GM12878 (cell line): Measurements from ENCODE around the gene E2F2. TPM values are rescaled to one million over a fixed set of nuclear protein-coding genes. Genes with fewer than 3 reads are reported as not detected.

Source experiments
- ATAC-seq: fragments of 200-7000 bp; cut with Tn5 transposase; 3 replicates; pipeline ENCODE4 v1.9.1; 2020; ENCODE audit warnings: mild to moderate bottlenecking, moderate library complexity
- BruUV-seq: library from RNA; stranded (reverse); fragments of 400-500 nt; replicated peaks from 2 replicates; lab custom pipeline; 2021; lab: Mats Ljungman, UMichigan
- CTCF ChIA-PET: fragments of 300-600 bp; sonication (Branson Sonifier 250); formaldehyde crosslinking; extraction: SDS; loops from one replicate; lab custom pipeline; 2021; ENCODE audit warnings: inconsistent platforms; lab: Yijun Ruan, JAX
- POLR2A ChIA-PET: fragments of 350-600 bp; formaldehyde crosslinking; extraction: SDS; loops from one replicate; lab custom pipeline; 2021; ENCODE audit warnings: inconsistent platforms; lab: Charles Lee
- RAD21 ChIA-PET: fragments of 300-600 bp; sonication (Branson Sonifier 250); formaldehyde crosslinking; loops from one replicate; lab custom pipeline; 2023; ENCODE audit warnings: antibody characterized with exemption; ENCODE audit not compliant: unreplicated experiment; lab: Charles Lee
- SMC1A ChIA-PET: fragments of 300-600 bp; sonication (Branson Sonifier 250); formaldehyde crosslinking; loops from one replicate; lab custom pipeline; 2023; ENCODE audit not compliant: unreplicated experiment, uncharacterized antibody; lab: Charles Lee
- DNase-seq: peaks from one replicate; pipeline ENCODE4 v3.0.0-alpha.2; 2011; ENCODE audit warnings: low read depth, low spot score
- FAIRE-seq: peaks from 3 replicates; lab custom pipeline; 2011; peaks lifted over from hg19 to GRCh38; lab: Jason Lieb, UNC
- H2AFZ ChIP-seq: 2 replicates; pipeline ENCODE4 v1.6.0; 2011; ENCODE audit warnings: low read depth, low read length, control low read depth; ENCODE audit not compliant: control insufficient read depth
- H3K27ac ChIP-seq: 2 replicates; pipeline ENCODE4 v1.5.1; 2011; ENCODE audit warnings: control low read depth; ENCODE audit not compliant: control insufficient read depth, insufficient read depth
- H3K27me3 ChIP-seq, 2 experiments: replicated peaks in 1 of 2; 2 replicates each; pipeline versions ENCODE4 v1.6.0 to v1.6.1; 2011; ENCODE audit warnings: low read length in 1 of 2; ENCODE audit not compliant: control insufficient read depth in 2 of 2, insufficient read depth in 2 of 2
- H3K36me3 ChIP-seq, 2 experiments: 2 replicates each; pipeline ENCODE4 v1.5.1; 2011; ENCODE audit warnings: low read length in 1 of 2; ENCODE audit not compliant: control insufficient read depth in 2 of 2, insufficient read depth in 2 of 2
- H3K4me1 ChIP-seq: 2 replicates; pipeline ENCODE4 v1.6.1; 2011; ENCODE audit warnings: mild to moderate bottlenecking, low read length, moderate library complexity, mixed read lengths; ENCODE audit not compliant: control insufficient read depth, insufficient read depth
- H3K4me2 ChIP-seq: 2 replicates; pipeline ENCODE4 v1.6.0; 2011; ENCODE audit warnings: control low read depth; ENCODE audit not compliant: control insufficient read depth, insufficient read depth
- H3K4me3 ChIP-seq: fragments of 200-600 bp; sonication (generic); 2 replicates; pipeline ENCODE4 v1.5.1; 2016
- H3K79me2 ChIP-seq: 2 replicates; pipeline ENCODE4 v1.6.0; 2011; ENCODE audit warnings: low read length; ENCODE audit not compliant: control insufficient read depth, insufficient read depth
- H3K9ac ChIP-seq: 2 replicates; pipeline ENCODE4 v1.8.0; 2011; ENCODE audit warnings: low read length, control low read depth, mixed read lengths; ENCODE audit not compliant: control insufficient read depth, insufficient read depth
- H3K9me3 ChIP-seq: replicated peaks from 3 replicates; pipeline ENCODE4 v1.5.1; 2011; ENCODE audit warnings: mild to moderate bottlenecking, low read length; ENCODE audit not compliant: control insufficient read depth, insufficient read depth
- H4K20me1 ChIP-seq: 2 replicates; pipeline ENCODE4 v1.6.0; 2011; ENCODE audit not compliant: control insufficient read depth, insufficient read depth
- BHLHE40 ChIP-seq, 2 experiments: fragments of 450-650 bp in 1 of 2; IDR thresholded peaks; 2 replicates each; pipeline ENCODE4 v1.6.1; 2011 to 2017; ENCODE audit warnings: low read depth in 2 of 2, borderline replicate concordance in 1 of 2, improper control_type of control experiment in 1 of 2, low read length in 1 of 2, mild to moderate bottlenecking in 1 of 2
- EZH2 ChIP-seq: IDR thresholded peaks from 2 replicates; pipeline ENCODE4 v1.6.1; 2012; ENCODE audit warnings: low read depth, mild to moderate bottlenecking, control low read depth, inconsistent platforms, low read length, borderline replicate concordance; ENCODE audit not compliant: control insufficient read depth
- JUND ChIP-seq: IDR thresholded peaks from 2 replicates; pipeline ENCODE4 v1.6.1; 2012; ENCODE audit warnings: low read depth, mild to moderate bottlenecking, low read length, improper control_type of control experiment, moderate library complexity
- MEF2A ChIP-seq: IDR thresholded peaks from 2 replicates; pipeline ENCODE4 v1.6.1; 2011; ENCODE audit warnings: low read depth, mild to moderate bottlenecking, low read length, moderate library complexity; ENCODE audit not compliant: insufficient read depth
- MYC ChIP-seq: IDR thresholded peaks from 2 replicates; pipeline ENCODE4 v1.6.1; 2011; ENCODE audit warnings: mild to moderate bottlenecking, low read length, moderate library complexity, inconsistent platforms; ENCODE audit not compliant: insufficient read depth, insufficient replicate concordance, insufficient read length, severe bottlenecking
- RUNX3 ChIP-seq: IDR thresholded peaks from 2 replicates; pipeline ENCODE4 v1.6.1; 2012; ENCODE audit warnings: low read length, inconsistent platforms
- ZBED1 ChIP-seq: IDR thresholded peaks from 2 replicates; pipeline ENCODE4 v1.6.1; 2016; ENCODE audit warnings: borderline replicate concordance
- WGBS: methylation state at CpG from one replicate; pipeline ENCODE4 v1.1.6; 2016; ENCODE audit warnings: low lambda C conversion rate; ENCODE audit not compliant: insufficient replicate concordance, insufficient coverage; ENCODE audit errors: missing lambda C conversion rate; 5-methylcytosine and 5-hydroxymethylcytosine counted together
- in situ Hi-C: fragments of 300-500 bp; cut with MboI; formaldehyde crosslinking; loops from 9 replicates; pipeline ENCODE4 v1.14.3; 2018; ENCODE audit warnings: mixed read lengths
- intact Hi-C: fragments of 100-400 bp; cut with micrococcal nuclease; formaldehyde crosslinking; loops from one replicate; pipeline ENCODE4 v1.14.2; 2022; ENCODE audit not compliant: unreplicated experiment
- polyA plus RNA-seq, 11 experiments: library from polyadenylated mRNA; depleted of rRNA in 4 of 11; unstranded in 6 of 11; stranded (reverse) in 5 of 11; fragments of >200 nt; fragmentation: Nextera tagmentation in 4 of 11; fragmentation: Illumina TruSeq in 1 of 11; extraction: Ambion mirVana in 4 of 11; extraction: Trizol in 1 of 11; gene quantifications; 1 replicate in 1 of 11; 2 replicates in 10 of 11; pipeline versions ENCODE4 v1.2.1 to v1.2.3, GENCODE V29; 2011 to 2016; ENCODE audit warnings: inconsistent platforms in 2 of 11, missing spikeins in 2 of 11, low read depth in 1 of 11
- total RNA-seq, 4 experiments: library from RNA; depleted of rRNA in 3 of 4; stranded (reverse); fragments of >200 nt in 3 of 4; fragmentation: Illumina TruSeq in 1 of 4; extraction: Trizol in 1 of 4; gene quantifications; 2 replicates each; pipeline versions ENCODE4 v1.2.1 to v1.2.3, GENCODE V29; 2013 to 2021
- TF ChIP-seq, protein P1 (sequence below): fragments of 450-650 bp; IDR thresholded peaks from 2 replicates; pipeline ENCODE4 v1.6.1; 2017; ENCODE audit warnings: antibody characterized with exemption, mild to moderate bottlenecking, moderate library complexity
- TF ChIP-seq, protein P2 (sequence below): IDR thresholded peaks from 2 replicates; pipeline ENCODE4 v1.6.1; 2012; ENCODE audit warnings: low read length, inconsistent platforms

E2F2 gene
- total and polyA plus RNA-seq, 10 of the 15 experiments (the other 5 are each of a cell fraction or from before 2014, with no cell fraction given) = 3.8 to 27.2 (median 14.6) TPM

DNA sequence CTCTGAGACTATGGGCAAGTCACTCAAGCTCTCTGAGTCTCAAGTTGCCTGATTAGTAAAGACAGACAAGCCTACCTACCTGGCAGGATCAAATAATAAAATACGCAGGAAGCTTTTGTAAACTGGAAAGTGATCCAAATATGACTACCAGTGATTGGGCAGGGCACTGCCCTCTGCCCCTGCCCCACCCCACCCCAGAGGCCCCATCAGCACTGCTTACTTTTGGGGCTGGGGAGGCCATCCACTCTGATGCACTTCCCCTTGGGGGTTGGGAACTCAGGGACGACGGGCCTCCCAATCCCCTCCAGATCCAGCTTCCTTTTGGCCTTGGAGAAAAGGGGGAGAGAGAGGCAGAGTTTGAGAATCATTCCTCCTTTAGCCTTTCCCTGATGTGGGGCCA lies 6.9 kb downstream of the E2F2 start:
- Histone ChIP-seq H3K27ac (peak overlapping the region; percentile 77; the same call in 1 of the 2 replicates), H3K4me2 (peak overlapping the region; percentile 83), H3K9ac (0 out of 2 replicates have a peak overlapping the region, but pooled peaks have one; percentile 9), H3K36me3 (peaks cover 13 to 15% of the 10 kb centered on the region in 2 experiments; a peak in 3 of 4 replicates), H2AFZ (no peak overlapping the region), H3K9me3 (no peaks in the 10 kb centered on the region), H4K20me1 (no peaks in the 10 kb centered on the region), H3K4me1 (peaks cover 51% of the 10 kb centered on the region), H3K79me2 (peaks cover 47% of the 10 kb centered on the region), H3K27me3 (no peaks in the 10 kb centered on the region), H3K4me3 (peak overlapping the region; percentile 44; the same call in 1 of the 2 replicates)
- RAD21 ChIA-PET = interaction anchor here (0.8 to 11.3 kb wide), 8 partner anchors 9 to 1468 kb away, joined by 3 to 153 read pairs (median 6); no protein-coding TSS in a partner anchor
- in situ Hi-C loops = no loop called here
- intact Hi-C loops = no loop called here
- ATAC-seq (no peak), DNase-seq (no peak), FAIRE-seq (no peak)
- POLR2A ChIA-PET = interaction anchor here (0.7 to 1.5 kb wide), 5 partner anchors 8 to 188 kb away, joined by 3 to 10 read pairs (median 3); no protein-coding TSS in a partner anchor
- 94% methylated on average over 1 of the region's 3 CpGs for WGBS
- CTCF ChIA-PET = interaction anchor here (0.6 to 28.3 kb wide), 8 partner anchors 9 to 895 kb away, joined by 3 to 784 read pairs (median 6); no protein-coding TSS in a partner anchor
- TF ChIP-seq EZH2 = no peak
- TF ChIP-seq ZBED1 = no peak
- TF ChIP-seq MEF2A = no peak
- SMC1A ChIA-PET = interaction anchor here (0.6 to 14.8 kb wide), 6 partner anchors 9 to 372 kb away, joined by 3 to 201 read pairs (median 6); no protein-coding TSS in a partner anchor
- no TSS peak for BruUV-seq

DNA sequence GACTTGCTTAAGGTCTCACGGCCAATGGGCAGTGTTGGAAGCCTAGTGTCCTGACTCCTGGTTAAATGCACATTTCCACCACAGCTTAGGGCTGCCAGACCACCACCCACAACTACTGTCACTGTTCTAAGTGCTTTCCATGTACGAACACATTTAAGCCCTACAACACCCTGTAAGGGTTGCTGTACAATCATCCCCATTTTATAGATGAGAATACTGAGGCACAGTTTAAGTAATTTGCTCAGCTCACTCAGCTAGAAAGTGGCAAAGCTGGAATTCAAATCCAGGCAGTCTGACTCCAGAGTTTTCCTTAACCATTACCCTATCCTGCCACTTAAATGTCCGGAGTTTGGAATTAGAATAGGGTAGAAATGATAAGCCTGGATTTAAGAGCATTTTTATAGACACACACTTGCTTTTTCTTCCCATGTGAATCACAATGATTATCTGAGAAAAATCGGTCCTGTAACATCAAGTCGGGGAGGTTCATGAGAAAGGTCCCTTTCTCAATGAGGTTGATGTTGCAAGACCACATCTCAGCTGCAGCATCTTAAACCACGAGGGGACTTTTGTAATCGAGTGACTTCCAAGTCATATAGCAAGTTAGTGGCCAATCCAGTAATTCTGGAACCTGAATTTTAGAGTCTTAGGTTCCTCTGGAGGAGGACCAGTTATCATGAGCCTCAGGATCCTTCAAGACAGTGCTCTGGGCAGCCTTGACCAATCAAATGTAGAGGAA lies 8.6 kb downstream of the E2F2 start:
- H3K27ac ChIP-seq = no peak overlapping the region; the same call in 1 of the 2 replicates
- ATAC-seq = peak; percentile 2; the same call in 1 of the 3 replicates
- H3K4me3 ChIP-seq = no peak overlapping the region
- POLR2A ChIA-PET = interaction anchor here (0.7 to 1.5 kb wide), 4 partner anchors 10 to 154 kb away, joined by 3 read pairs; no protein-coding TSS in a partner anchor
- no peak overlapping the region for H3K4me2 ChIP-seq
- no TSS peak for BruUV-seq
- no peak overlapping the region for H2AFZ ChIP-seq
- RAD21 ChIA-PET = interaction anchor here (8.0 to 11.3 kb wide), 2 partner anchors 17 to 25 kb away, joined by 67 to 153 read pairs; no protein-coding TSS in a partner anchor
- H3K9me3 ChIP-seq = no peaks in the 10 kb centered on the region
- in situ Hi-C loops (no loop called here), intact Hi-C loops (no loop called here)
- peaks cover 33% of the 10 kb centered on the region for H3K4me1 ChIP-seq
- no peak for FAIRE-seq
- 43% methylated on average over 7 of the region's 7 CpGs for WGBS
- SMC1A ChIA-PET = interaction anchor here (1.2 to 14.8 kb wide), 3 partner anchors 16 to 24 kb away, joined by 5 to 201 read pairs (median 71); no protein-coding TSS in a partner anchor
- CTCF ChIA-PET = interaction anchor here (0.6 to 28.3 kb wide), 3 partner anchors 18 to 78 kb away, joined by 3 to 784 read pairs (median 142); no protein-coding TSS in a partner anchor
- H3K36me3 ChIP-seq = peaks cover 13 to 22% of the 10 kb centered on the region in 2 experiments; a peak in 3 of 4 replicates
- H4K20me1 ChIP-seq = no peaks in the 10 kb centered on the region
- no peak for DNase-seq
- no peak overlapping the region for H3K9ac ChIP-seq
- peaks cover 34% of the 10 kb centered on the region for H3K79me2 ChIP-seq
- no peaks in the 10 kb centered on the region for H3K27me3 ChIP-seq
- TF ChIP-seq, protein P1, sequence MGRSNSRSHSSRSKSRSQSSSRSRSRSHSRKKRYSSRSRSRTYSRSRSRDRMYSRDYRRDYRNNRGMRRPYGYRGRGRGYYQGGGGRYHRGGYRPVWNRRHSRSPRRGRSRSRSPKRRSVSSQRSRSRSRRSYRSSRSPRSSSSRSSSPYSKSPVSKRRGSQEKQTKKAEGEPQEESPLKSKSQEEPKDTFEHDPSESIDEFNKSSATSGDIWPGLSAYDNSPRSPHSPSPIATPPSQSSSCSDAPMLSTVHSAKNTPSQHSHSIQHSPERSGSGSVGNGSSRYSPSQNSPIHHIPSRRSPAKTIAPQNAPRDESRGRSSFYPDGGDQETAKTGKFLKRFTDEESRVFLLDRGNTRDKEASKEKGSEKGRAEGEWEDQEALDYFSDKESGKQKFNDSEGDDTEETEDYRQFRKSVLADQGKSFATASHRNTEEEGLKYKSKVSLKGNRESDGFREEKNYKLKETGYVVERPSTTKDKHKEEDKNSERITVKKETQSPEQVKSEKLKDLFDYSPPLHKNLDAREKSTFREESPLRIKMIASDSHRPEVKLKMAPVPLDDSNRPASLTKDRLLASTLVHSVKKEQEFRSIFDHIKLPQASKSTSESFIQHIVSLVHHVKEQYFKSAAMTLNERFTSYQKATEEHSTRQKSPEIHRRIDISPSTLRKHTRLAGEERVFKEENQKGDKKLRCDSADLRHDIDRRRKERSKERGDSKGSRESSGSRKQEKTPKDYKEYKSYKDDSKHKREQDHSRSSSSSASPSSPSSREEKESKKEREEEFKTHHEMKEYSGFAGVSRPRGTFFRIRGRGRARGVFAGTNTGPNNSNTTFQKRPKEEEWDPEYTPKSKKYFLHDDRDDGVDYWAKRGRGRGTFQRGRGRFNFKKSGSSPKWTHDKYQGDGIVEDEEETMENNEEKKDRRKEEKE = no peak
- TF ChIP-seq RUNX3 (peak; percentile 91), MYC (no peak), JUND (no peak), BHLHE40 (IDR thresholded peaks at IDR 0.05; ENCODE audit: borderline replicate concordance in 1 of 2, low read depth in 2 of 2, low read length in 1 of 2) (peak in 1 of 2 experiments; percentile 14; a peak in 1 of 4 replicates)
- TF ChIP-seq, protein P2, sequence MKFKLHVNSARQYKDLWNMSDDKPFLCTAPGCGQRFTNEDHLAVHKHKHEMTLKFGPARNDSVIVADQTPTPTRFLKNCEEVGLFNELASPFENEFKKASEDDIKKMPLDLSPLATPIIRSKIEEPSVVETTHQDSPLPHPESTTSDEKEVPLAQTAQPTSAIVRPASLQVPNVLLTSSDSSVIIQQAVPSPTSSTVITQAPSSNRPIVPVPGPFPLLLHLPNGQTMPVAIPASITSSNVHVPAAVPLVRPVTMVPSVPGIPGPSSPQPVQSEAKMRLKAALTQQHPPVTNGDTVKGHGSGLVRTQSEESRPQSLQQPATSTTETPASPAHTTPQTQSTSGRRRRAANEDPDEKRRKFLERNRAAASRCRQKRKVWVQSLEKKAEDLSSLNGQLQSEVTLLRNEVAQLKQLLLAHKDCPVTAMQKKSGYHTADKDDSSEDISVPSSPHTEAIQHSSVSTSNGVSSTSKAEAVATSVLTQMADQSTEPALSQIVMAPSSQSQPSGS = peak; percentile 69
